Transverse colon (tissue), 4 donors: Measurements from ENCODE around the gene EFCAB9.

ENCODE experiments used
- CTCF ChIP-seq, 5 experiments: fragments of 200-600 bp in 3 of 5; fragments of 450-650 bp in 2 of 5; sonication (generic) in 3 of 5; IDR thresholded peaks; 1 replicate in 2 of 5; 2 replicates in 3 of 5; pipeline ENCODE4 v1.5.1; 2016 to 2017; ENCODE audit warnings: antibody characterized with exemption in 5 of 5, inconsistent platforms in 3 of 5, mild to moderate bottlenecking in 2 of 5, moderate library complexity in 1 of 5
- EP300 ChIP-seq: sonication (generic); formaldehyde crosslinking; IDR thresholded peaks from one replicate; pipeline ENCODE4 v1.6.1; 2017; ENCODE audit warnings: antibody characterized with exemption, low read depth
- POLR2AphosphoS5 ChIP-seq, 3 donors: sonication (generic); formaldehyde crosslinking; IDR thresholded peaks; one replicate each; pipeline ENCODE4 v1.6.1; 2016; ENCODE audit warnings: antibody characterized with exemption in 3 of 3

DNA sequence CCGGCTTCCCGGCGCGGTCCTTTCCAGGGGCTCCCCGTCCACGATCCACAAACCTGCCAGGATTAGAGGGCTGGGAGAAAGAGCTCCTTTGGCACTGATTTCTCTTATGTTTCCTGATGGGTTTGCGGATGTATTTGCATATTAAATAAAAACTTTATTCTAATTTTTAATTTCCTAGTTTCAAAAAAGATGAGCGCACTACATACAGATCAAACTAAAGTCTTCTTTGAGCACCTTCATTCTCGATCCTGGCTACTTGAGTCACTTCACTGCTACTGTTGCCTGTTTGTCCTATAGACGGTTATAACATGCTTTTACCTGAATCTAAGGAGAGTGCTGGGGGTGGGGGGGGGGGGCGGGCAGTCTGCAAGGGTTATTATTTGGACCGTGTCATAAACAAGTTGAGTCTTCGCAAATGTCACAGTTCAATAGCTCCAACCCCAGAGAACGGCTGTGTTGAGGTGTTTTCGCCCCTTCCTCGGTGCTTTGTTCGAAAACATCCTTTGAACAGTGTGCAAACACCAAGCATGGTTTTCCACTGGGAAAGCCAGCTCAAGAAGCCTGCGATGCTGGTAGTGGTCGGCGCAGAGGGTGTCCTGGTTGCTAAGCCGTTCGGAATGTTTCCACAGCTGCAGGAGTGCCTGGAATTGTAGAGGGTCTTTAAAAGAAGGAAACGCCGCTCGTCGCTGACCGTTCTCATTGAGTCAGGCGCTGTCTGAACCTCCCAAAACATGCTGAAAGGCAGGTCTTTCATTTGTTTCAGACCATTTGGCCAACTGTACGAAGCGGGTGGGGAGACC lies 4.9 kb upstream of the EFCAB9 start:
- TF ChIP-seq CTCF (IDR thresholded peaks at IDR 0.05): peak in 1 of 5 experiments; percentile 1
- TF ChIP-seq EP300: no peak
- TF ChIP-seq POLR2AphosphoS5 (IDR thresholded peaks at IDR 0.05): no peak
